ENCODE results near the gene SESN1. TPM values are rescaled to one million over a fixed set of nuclear protein-coding genes. Genes with fewer than 3 reads are reported as not detected.

SESN1 gene
- total RNA-seq, 1 donor from 2014 or later = 28.9 TPM

DNA sequence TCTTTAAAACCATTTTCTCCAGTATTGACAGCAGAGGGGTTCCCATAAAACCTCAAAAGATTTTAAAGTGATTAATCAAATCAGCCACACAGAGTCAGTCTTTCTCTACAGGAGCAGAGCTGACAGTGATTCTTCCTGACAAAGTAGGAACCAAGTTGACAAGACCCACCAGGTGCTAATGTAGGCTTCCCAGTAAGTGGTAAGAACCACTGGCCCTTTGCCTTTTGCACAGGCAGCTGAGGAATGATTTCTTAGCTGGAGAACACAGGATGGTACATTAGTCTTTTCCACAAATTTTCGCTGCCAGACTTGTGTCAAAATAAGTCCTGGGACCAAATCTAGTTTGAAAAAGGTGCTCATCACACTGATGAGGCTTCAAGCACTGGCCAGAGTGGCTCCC lies 150.6 kb downstream of the SESN1 start:
- TF ChIP-seq, protein P1, sequence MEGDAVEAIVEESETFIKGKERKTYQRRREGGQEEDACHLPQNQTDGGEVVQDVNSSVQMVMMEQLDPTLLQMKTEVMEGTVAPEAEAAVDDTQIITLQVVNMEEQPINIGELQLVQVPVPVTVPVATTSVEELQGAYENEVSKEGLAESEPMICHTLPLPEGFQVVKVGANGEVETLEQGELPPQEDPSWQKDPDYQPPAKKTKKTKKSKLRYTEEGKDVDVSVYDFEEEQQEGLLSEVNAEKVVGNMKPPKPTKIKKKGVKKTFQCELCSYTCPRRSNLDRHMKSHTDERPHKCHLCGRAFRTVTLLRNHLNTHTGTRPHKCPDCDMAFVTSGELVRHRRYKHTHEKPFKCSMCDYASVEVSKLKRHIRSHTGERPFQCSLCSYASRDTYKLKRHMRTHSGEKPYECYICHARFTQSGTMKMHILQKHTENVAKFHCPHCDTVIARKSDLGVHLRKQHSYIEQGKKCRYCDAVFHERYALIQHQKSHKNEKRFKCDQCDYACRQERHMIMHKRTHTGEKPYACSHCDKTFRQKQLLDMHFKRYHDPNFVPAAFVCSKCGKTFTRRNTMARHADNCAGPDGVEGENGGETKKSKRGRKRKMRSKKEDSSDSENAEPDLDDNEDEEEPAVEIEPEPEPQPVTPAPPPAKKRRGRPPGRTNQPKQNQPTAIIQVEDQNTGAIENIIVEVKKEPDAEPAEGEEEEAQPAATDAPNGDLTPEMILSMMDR (IDR thresholded peaks at IDR 0.05; ENCODE audit: unreplicated experiment) = no peak
- peak overlapping the region; percentile 68 for H3K27ac Mint-ChIP-seq
- no peaks in the 10 kb centered on the region for H3K27me3 Mint-ChIP-seq (ENCODE audit: low read depth)
- peaks cover 73% of the 10 kb centered on the region for H3K4me1 Mint-ChIP-seq
- peaks cover 10% of the 10 kb centered on the region for H3K9me3 Mint-ChIP-seq
- H3K36me3 Mint-ChIP-seq = peaks cover 3% of the 10 kb centered on the region
- no peak for DNase-seq (ENCODE audit: low spot score in 2 of 2, unreplicated experiment in 2 of 2)
- no peak overlapping the region for H3K4me3 Mint-ChIP-seq

DNA sequence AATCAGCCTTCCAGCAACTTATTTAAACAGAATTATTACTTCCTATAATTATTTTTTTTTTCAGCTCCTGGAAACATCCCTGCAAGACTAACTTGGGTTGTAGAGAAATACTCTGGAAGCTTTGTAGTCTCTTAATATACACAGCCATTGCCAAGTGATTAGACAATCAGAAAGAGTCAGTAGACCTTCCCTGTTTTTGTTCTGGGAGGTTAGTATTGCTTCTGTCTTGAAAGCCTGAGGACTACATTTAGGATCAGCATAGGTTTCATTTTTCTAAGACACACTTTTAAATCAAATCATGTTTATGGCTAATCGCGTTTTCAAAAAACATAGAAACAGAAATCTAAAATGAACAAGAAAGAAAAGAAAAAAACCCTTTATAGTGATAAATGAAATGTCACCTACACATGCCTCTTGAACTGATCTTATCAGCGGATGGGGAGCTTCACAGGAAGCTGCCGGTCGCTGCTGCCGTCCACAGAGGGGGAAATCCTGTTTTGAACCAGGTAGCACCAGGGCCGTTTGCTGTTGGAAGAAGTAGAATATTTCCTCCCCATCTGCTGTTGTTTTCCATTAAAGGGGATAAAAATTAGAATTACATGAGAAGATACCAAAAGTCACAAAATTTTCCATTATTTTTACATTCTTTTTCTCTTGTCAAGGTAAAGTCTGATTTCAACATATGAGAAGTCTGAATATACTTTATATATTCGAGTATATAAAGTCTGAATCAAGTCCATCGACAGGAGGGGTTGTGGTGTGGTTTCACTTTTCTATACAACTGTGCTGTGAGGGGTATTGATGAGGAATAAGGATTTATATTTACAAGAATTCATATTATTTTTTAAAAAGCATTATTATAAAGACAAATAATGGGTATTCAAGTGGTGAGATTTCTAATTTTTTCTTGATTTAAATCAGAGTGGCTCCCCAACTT lies 151.8 kb downstream of the SESN1 start:
- TF ChIP-seq, protein P1 (IDR thresholded peaks at IDR 0.05; ENCODE audit: unreplicated experiment) = no peak
- H3K4me3 Mint-ChIP-seq = peak overlapping the region; percentile 23
- no peaks in the 10 kb centered on the region for H3K27me3 Mint-ChIP-seq (ENCODE audit: low read depth)
- DNase-seq (ENCODE audit: low spot score in 2 of 2, unreplicated experiment in 2 of 2) = no peak
- peaks cover 3% of the 10 kb centered on the region for H3K36me3 Mint-ChIP-seq
- peak overlapping the region; percentile 88 for H3K27ac Mint-ChIP-seq
- peaks cover 62% of the 10 kb centered on the region for H3K4me1 Mint-ChIP-seq
- H3K9me3 Mint-ChIP-seq = peaks cover 10% of the 10 kb centered on the region

DNA sequence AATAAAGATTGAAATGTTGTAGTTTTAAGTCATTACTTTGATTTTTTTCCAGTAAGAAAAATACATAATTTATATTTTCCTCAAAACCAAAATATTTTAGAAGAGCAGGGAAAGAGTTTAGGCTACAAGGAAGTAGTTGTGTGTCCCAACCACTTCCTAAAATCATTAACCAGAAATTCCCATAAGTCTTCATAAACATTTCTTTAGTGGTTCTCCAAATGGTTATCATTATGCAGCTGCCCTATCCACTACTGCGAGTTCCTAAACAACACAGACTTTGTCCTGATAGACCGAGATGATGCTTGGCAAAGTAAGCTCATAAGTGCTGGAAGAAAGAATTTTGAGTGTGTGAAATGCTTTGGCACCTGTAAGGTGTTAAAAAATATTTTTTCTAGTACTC lies 152.8 kb downstream of the SESN1 start:
- no peaks in the 10 kb centered on the region for H3K27me3 Mint-ChIP-seq (ENCODE audit: low read depth)
- DNase-seq (ENCODE audit: low spot score in 2 of 2, unreplicated experiment in 2 of 2) = no peak
- peak overlapping the region; percentile 88 for H3K27ac Mint-ChIP-seq
- H3K4me1 Mint-ChIP-seq = peaks cover 53% of the 10 kb centered on the region
- TF ChIP-seq, protein P1 (IDR thresholded peaks at IDR 0.05; ENCODE audit: unreplicated experiment) = no peak
- no peak overlapping the region for H3K4me3 Mint-ChIP-seq
- H3K9me3 Mint-ChIP-seq = peaks cover 10% of the 10 kb centered on the region
- peaks cover 3% of the 10 kb centered on the region for H3K36me3 Mint-ChIP-seq

DNA sequence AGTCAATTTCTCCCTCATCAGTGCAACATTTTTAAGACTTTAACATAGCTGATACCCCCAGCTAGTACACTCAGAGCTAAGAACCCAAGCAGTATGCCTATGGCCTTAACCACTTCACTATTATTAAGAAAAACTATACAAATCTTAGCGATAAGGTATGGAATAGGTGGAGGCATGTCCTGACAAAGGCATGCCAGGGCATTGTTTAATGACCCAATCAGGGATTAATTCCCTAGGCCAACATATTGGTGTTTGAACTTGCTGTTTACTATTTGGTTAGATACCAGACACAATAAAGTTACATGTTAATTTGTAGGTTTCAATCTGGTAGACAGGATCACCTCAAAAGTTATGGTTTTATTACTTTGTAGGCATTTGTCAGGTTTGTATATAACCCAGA lies 153.4 kb downstream of the SESN1 start:
- peaks cover 3% of the 10 kb centered on the region for H3K36me3 Mint-ChIP-seq
- no peaks in the 10 kb centered on the region for H3K27me3 Mint-ChIP-seq (ENCODE audit: low read depth)
- peaks cover 47% of the 10 kb centered on the region for H3K4me1 Mint-ChIP-seq
- DNase-seq (ENCODE audit: low spot score in 2 of 2, unreplicated experiment in 2 of 2) = no peak
- TF ChIP-seq, protein P1 (IDR thresholded peaks at IDR 0.05; ENCODE audit: unreplicated experiment) = no peak
- no peak overlapping the region for H3K4me3 Mint-ChIP-seq
- H3K27ac Mint-ChIP-seq = peak overlapping the region; percentile 3
- H3K9me3 Mint-ChIP-seq = peaks cover 10% of the 10 kb centered on the region

DNA sequence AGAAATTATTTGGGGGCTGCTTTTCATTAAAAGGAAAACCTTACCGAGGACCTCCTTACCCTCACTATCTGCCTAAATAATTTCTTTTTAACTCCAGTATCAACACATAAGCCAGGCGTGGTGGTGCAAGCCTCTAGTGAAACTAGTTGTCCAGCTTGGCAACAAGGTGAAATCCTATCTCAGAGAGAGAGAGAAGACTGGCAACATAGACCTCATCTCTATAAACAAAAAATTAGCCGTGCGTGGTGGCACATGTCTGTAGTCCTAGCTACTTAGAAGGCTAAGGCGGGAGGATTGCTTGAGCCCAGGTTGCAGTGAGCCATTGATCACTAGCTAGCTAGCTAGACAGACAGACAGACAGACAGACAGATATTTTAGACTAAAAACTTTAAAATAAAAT lies 153.9 kb downstream of the SESN1 start:
- no peak overlapping the region for H3K27ac Mint-ChIP-seq
- peaks cover 10% of the 10 kb centered on the region for H3K9me3 Mint-ChIP-seq
- H3K4me3 Mint-ChIP-seq = no peak overlapping the region
- TF ChIP-seq, protein P1 (IDR thresholded peaks at IDR 0.05; ENCODE audit: unreplicated experiment) = no peak
- H3K36me3 Mint-ChIP-seq = peaks cover 3% of the 10 kb centered on the region
- no peak for DNase-seq (ENCODE audit: low spot score in 2 of 2, unreplicated experiment in 2 of 2)
- H3K27me3 Mint-ChIP-seq (ENCODE audit: low read depth) = no peaks in the 10 kb centered on the region
- H3K4me1 Mint-ChIP-seq = peaks cover 42% of the 10 kb centered on the region
